GM12875 (cell line): ENCODE measurements around the gene EPC2.

ENCODE experiments used
- H3K4me3 ChIP-seq: one replicate; pipeline ENCODE4 v1.5.1; 2011; ENCODE audit warnings: low read depth, low read length, control low read depth
- CTCF ChIP-seq: IDR thresholded peaks from 2 replicates; pipeline ENCODE4 v1.5.1; 2011; ENCODE audit warnings: low read depth, mild to moderate bottlenecking, control low read depth, inconsistent platforms, low read length, moderate library complexity, borderline replicate concordance; ENCODE audit not compliant: insufficient read depth

Gene EPC2

GRCh38 chr2:148604927-148605326, 39.6 kb upstream of the EPC2 start:
- H3K4me3 ChIP-seq, result no peak overlapping the region
- TF ChIP-seq CTCF, result no peak

DNA sequence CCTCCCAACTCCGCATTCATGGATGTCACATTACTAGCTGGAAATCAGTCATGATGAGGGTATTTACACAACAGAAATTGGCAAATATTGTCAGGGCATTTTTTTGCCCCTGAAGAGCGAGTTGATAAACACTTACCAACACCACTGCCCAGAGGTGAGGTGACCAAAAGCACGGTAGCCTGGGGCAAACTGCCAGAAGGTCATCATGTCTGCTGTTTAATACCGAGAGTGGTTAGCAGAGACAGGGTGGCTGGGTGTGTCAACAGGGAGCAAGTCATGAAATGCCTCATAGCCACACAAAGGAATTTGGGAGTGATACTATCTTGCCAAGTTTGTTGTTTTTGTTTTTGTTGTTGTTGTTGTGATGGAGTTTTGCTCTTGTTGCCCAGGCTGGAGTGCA, 37.0 kb upstream of the EPC2 start:
- TF ChIP-seq CTCF, result no peak
- no peak overlapping the region for H3K4me3 ChIP-seq

GRCh38 chr2:148613231-148614013, 31.1 kb upstream of the EPC2 start:
- no peak overlapping the region for H3K4me3 ChIP-seq
- no peak for TF ChIP-seq CTCF

DNA sequence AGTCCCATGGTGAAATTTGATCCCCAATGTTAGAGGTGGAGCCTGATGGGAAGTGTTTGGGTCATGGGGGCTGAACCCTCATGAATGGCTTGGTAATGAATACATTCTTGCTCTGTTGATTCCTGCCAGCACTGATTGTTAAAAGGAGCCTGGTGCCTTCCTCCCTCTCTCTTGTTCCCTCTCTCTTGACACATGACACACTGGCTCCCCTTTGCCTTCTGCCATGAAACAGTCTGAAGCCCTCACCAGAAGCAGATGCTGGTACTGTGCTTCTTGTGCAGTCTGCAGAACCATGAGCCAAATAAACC, 30.6 kb upstream of the EPC2 start:
- H3K4me3 ChIP-seq, result no peak overlapping the region
- TF ChIP-seq CTCF, result no peak

DNA sequence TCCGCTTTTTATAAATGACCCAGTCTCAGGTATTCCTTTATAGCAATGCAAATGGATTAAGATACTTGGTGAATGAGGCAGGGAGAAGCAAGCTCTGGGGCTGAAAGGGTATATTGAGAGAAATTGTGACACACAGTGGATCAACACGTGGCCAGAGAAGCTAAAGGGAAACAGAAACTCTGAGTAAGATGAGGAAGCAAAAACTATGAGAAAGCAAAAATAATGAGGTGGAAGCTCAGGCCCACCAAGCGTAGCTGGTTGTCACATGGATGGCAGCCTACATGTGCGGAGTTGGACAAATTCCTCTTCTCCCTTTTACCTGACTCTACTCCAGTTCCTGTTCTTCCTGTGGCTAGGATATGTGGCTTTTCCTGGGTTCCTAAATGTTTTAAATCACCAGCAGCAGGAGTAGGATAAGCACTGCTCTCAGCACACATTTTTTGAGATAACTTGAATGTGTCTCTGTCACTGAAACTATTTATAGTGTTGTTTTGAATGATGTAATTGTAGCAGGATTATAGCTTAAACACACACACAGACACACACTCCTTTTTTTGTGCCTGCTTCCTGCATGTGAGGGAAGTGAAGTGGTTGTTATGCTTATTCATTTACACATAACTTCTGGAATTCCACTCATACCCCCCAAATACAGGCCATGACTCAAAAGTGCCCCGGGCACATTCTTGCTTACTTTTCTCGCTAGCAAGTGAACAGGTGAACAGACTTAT, 30.1 kb upstream of the EPC2 start:
- no peak overlapping the region for H3K4me3 ChIP-seq
- TF ChIP-seq CTCF, result no peak

- no peak overlapping the region for H3K4me3 ChIP-seq
- TF ChIP-seq CTCF, result no peak
These were observed 29.1 kb upstream of the EPC2 start for GRCh38 chr2:148615381-148615841.

- TF ChIP-seq CTCF, result no peak
- H3K4me3 ChIP-seq, result no peak overlapping the region
These were observed 27.9 kb upstream of the EPC2 start for GRCh38 chr2:148616662-148617061.
